HL-60 (cell line): ENCODE data around the gene TRDMT1.

Experiments
- DNase-seq, 2 experiments: peaks; one replicate each; pipeline ENCODE4 v3.0.0-alpha.2; 2010 to 2020; ENCODE audit warnings: low read depth in 1 of 2, low spot score in 1 of 2
- H3K27ac ChIP-seq: fragments of 250-450 bp; sonication (Bioruptor Pico); replicated peaks from 2 replicates; pipeline ENCODE4 v1.5.1; 2020; ENCODE audit warnings: mild to moderate bottlenecking, moderate library complexity
- H3K27me3 ChIP-seq: fragments of 250-450 bp; sonication (Bioruptor Pico); 2 replicates; pipeline ENCODE4 v1.5.1; 2021; ENCODE audit warnings: mild to moderate bottlenecking, moderate library complexity; ENCODE audit not compliant: insufficient read depth, poor library complexity, severe bottlenecking
- H3K4me3 ChIP-seq: replicated peaks from 2 replicates; pipeline ENCODE4 v1.5.1; 2011; ENCODE audit warnings: mild to moderate bottlenecking, control low read depth, low read length; ENCODE audit not compliant: insufficient read depth
- CTCF ChIP-seq: IDR thresholded peaks from one replicate; pipeline ENCODE4 v1.5.1; 2011; ENCODE audit warnings: low read length, control low read depth, inconsistent platforms; ENCODE audit not compliant: insufficient read depth
- GABPA ChIP-seq: IDR thresholded peaks from 2 replicates; pipeline ENCODE4 v1.6.1; 2012; ENCODE audit warnings: low read depth
- POLR2AphosphoS5 ChIP-seq: IDR thresholded peaks from 2 replicates; pipeline ENCODE4 v1.6.1; 2012; ENCODE audit warnings: low read depth
- SPI1 ChIP-seq: IDR thresholded peaks from 2 replicates; pipeline ENCODE4 v1.6.1; 2012; ENCODE audit warnings: low read depth, mild to moderate bottlenecking, borderline replicate concordance
- TF ChIP-seq, protein P1 (sequence below): IDR thresholded peaks from 2 replicates; pipeline ENCODE4 v1.6.1; 2012; ENCODE audit warnings: low read depth; ENCODE audit not compliant: insufficient replicate concordance

Gene TRDMT1

GRCh38 chr10:17109475-17110207, 91.8 kb downstream of the TRDMT1 start:
- no peak for DNase-seq
- no peak overlapping the region for H3K4me3 ChIP-seq
- no peak overlapping the region for H3K27ac ChIP-seq
- H3K27me3 ChIP-seq: no peaks in the 10 kb centered on the region
- TF ChIP-seq, protein P1, sequence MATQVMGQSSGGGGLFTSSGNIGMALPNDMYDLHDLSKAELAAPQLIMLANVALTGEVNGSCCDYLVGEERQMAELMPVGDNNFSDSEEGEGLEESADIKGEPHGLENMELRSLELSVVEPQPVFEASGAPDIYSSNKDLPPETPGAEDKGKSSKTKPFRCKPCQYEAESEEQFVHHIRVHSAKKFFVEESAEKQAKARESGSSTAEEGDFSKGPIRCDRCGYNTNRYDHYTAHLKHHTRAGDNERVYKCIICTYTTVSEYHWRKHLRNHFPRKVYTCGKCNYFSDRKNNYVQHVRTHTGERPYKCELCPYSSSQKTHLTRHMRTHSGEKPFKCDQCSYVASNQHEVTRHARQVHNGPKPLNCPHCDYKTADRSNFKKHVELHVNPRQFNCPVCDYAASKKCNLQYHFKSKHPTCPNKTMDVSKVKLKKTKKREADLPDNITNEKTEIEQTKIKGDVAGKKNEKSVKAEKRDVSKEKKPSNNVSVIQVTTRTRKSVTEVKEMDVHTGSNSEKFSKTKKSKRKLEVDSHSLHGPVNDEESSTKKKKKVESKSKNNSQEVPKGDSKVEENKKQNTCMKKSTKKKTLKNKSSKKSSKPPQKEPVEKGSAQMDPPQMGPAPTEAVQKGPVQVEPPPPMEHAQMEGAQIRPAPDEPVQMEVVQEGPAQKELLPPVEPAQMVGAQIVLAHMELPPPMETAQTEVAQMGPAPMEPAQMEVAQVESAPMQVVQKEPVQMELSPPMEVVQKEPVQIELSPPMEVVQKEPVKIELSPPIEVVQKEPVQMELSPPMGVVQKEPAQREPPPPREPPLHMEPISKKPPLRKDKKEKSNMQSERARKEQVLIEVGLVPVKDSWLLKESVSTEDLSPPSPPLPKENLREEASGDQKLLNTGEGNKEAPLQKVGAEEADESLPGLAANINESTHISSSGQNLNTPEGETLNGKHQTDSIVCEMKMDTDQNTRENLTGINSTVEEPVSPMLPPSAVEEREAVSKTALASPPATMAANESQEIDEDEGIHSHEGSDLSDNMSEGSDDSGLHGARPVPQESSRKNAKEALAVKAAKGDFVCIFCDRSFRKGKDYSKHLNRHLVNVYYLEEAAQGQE: no peak
- no peak for TF ChIP-seq GABPA
- TF ChIP-seq SPI1: no peak
- TF ChIP-seq POLR2AphosphoS5: no peak
- TF ChIP-seq CTCF: no peak

DNA sequence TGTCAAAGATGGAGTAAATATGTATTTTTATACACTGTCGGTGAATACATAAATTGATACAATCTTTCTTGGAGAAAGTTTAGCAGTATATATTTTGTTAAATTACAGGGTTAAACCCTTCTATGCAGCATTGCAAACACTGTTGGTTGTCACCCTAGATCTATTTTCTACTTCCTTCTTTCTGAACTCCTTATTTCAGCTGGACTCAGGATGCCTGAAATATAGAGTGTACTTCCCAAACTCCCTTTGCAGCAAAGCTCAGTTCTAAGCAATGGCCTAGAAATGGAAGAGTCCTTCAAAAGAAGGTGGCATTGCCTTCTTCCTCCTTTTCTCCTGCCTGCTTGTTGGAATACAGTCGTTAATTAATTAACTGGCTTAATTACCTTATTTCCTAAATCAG, 92.4 kb downstream of the TRDMT1 start:
- no peak for DNase-seq

GRCh38 chr10:17106991-17107390, 94.5 kb downstream of the TRDMT1 start:
- Histone ChIP-seq H3K4me3 (no peak overlapping the region), H3K27ac (no peak overlapping the region), H3K27me3 (no peaks in the 10 kb centered on the region)
- DNase-seq: no peak
- TF ChIP-seq CTCF: no peak
- no peak for TF ChIP-seq SPI1
- TF ChIP-seq, protein P1: no peak
- no peak for TF ChIP-seq POLR2AphosphoS5
- no peak for TF ChIP-seq GABPA

More for the DNA sequence above, 92.4 kb downstream of the TRDMT1 start:
- Histone ChIP-seq H3K27me3 (no peaks in the 10 kb centered on the region), H3K27ac (no peak overlapping the region), H3K4me3 (no peak overlapping the region)
- TF ChIP-seq CTCF (no peak), GABPA (no peak), SPI1 (no peak), POLR2AphosphoS5 (no peak)
- TF ChIP-seq, protein P1: no peak
